Measurements from ENCODE around the gene F12. TPM values are rescaled to one million over a fixed set of nuclear protein-coding genes. Genes with fewer than 3 reads are reported as not detected.

Gene F12
- total RNA-seq, 1 experiment from 2014 or later: 8.2 TPM

DNA sequence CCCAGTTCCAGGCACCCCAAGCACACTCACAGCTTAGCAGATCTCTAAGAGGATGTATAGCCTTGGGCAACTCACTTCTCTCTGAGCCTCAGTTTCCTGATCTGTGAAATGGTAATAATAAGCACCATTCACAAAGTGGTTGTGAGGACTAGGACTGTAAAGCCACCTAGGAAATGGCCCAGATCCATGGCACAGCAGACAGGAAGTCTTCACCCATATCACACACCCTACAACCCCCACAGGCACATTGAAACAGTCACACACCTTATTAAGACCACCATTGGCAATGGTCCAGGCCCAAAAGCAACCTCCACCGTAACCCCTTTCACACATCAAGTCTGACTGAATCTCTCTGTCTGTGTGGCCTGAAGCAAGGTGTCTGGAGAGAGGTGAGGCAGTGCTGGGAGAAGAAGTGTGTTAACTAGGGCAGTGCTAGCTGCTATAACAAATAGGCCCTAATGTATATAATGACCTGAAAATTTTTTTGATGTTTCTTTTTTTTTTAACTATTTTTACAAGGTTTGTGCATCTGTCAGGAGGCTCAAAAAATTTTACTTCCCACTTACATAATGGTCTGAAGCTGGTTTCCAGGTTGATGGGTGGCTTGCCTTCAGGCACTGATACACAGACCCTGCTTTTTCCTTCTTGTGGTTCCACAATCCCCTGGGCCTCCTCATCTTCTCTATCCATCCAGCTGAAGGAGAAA, 54.0 kb downstream of the F12 start:
- in situ Hi-C loops (cut with HindIII; ENCODE audit: low pct_unique_long_range_greater_than_20kb, low sequenced_read_pairs): no loop called here
- DNase-seq (ENCODE audit: low read depth, low spot score): no peak

GRCh38 chr5:177354711-177355110, 54.7 kb downstream of the F12 start:
- in situ Hi-C loops (cut with HindIII; ENCODE audit: low pct_unique_long_range_greater_than_20kb, low sequenced_read_pairs): no loop called here
- no peak for DNase-seq (ENCODE audit: low read depth, low spot score)

- in situ Hi-C loops (cut with HindIII; ENCODE audit: low pct_unique_long_range_greater_than_20kb, low sequenced_read_pairs): no loop called here
- DNase-seq (ENCODE audit: low read depth, low spot score): no peak
Measured at GRCh38 chr5:177354256-177354655, 55.1 kb downstream of the F12 start.

DNA sequence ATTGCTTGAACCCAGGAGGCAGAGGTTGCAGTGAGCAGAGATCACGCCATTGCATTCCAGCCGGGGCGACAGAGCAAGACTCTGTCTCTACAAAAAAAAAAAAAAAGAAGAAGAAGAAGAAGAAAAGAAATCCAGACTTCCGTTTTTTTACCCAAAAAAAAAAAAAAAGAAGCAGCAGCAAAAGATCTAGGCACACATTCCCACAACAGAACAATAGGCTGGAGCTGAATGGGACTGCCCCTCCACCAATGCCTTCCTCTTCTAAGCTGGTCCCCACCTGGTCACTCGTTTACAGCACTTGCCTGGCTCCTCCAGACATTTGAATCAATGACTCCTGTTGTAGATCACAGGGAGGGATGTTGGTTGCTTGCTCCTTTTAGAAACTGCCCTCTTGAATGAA, 56.3 kb downstream of the F12 start:
- no peak for DNase-seq (ENCODE audit: low read depth, low spot score)
- in situ Hi-C loops (cut with HindIII; ENCODE audit: low pct_unique_long_range_greater_than_20kb, low sequenced_read_pairs): no loop called here

Other genes starting within 250 kb of the F12 start
- 11.0 and 14.9 TPM in 2 replicates for gene RAB24, start 105.8 kb downstream of the F12 start, total RNA-seq (2014; rRNA removed; shearing (Covaris generic))
- gene PRELID1, start 105.8 kb downstream of the F12 start, total RNA-seq (2014; rRNA removed; shearing (Covaris generic)): 219 and 221 TPM in 2 replicates
- 1.9 and 3.6 TPM in 2 replicates for gene MXD3, start 97.7 kb downstream of the F12 start, total RNA-seq (2014; rRNA removed; shearing (Covaris generic))
- gene LMAN2, start 57.9 kb downstream of the F12 start, total RNA-seq (2014; rRNA removed; shearing (Covaris generic)): 273 and 299 TPM in 2 replicates
- gene RGS14, start 51.6 kb downstream of the F12 start, total RNA-seq (2014; rRNA removed; shearing (Covaris generic)): 12.3 and 15.7 TPM in 2 replicates
- 0.16 and 0.19 TPM in 2 replicates for gene SLC34A1, start 25.1 kb downstream of the F12 start, total RNA-seq (2014; rRNA removed; shearing (Covaris generic))
- not detected in 2 replicates for gene PFN3, start 8.9 kb downstream of the F12 start, total RNA-seq (2014; rRNA removed; shearing (Covaris generic))
- gene GRK6, start 17.1 kb upstream of the F12 start, total RNA-seq (2014; rRNA removed; shearing (Covaris generic)): 18.9 and 19.4 TPM in 2 replicates
- gene PRR7, start 37.2 kb upstream of the F12 start, total RNA-seq (2014; rRNA removed; shearing (Covaris generic)): 34.4 and 38.8 TPM in 2 replicates
- 41.6 and 49.0 TPM in 2 replicates for gene DBN1, start 64.1 kb upstream of the F12 start, total RNA-seq (2014; rRNA removed; shearing (Covaris generic))
- 15.8 and 16.8 TPM in 2 replicates for gene PDLIM7, start 88.0 kb upstream of the F12 start, total RNA-seq (2014; rRNA removed; shearing (Covaris generic))
- gene DOK3, start 100.3 kb upstream of the F12 start, total RNA-seq (2014; rRNA removed; shearing (Covaris generic)): 0.98 and 2.0 TPM in 2 replicates
- 131 and 145 TPM in 2 replicates for gene DDX41, start 107.4 kb upstream of the F12 start, total RNA-seq (2014; rRNA removed; shearing (Covaris generic))
- gene FAM193B, start 145.0 kb upstream of the F12 start, total RNA-seq (2014; rRNA removed; shearing (Covaris generic)): 10.0 and 11.4 TPM in 2 replicates
- gene TMED9, start 182.6 kb upstream of the F12 start, total RNA-seq (2014; rRNA removed; shearing (Covaris generic)): 74.5 and 80.1 TPM in 2 replicates
- 33.0 and 33.8 TPM in 2 replicates for gene B4GALT7, start 190.6 kb upstream of the F12 start, total RNA-seq (2014; rRNA removed; shearing (Covaris generic))

Measured in SK-MEL-5 (cell line).